Rectal smooth muscle tissue (tissue), 1 donor: ENCODE data around the gene PTPN14.
"Not testable (repeated sequence)": the region's sequence is repeated elsewhere in the genome, so short reads cannot be mapped to it uniquely, and the experiment has no call there.

Experiments
- H3K27ac ChIP-seq: one replicate; pipeline ENCODE4 v1.7.0; 2013; ENCODE audit warnings: low read depth, low read length, inconsistent platforms
- H3K27me3 ChIP-seq: one replicate; pipeline ENCODE4 v1.7.0; 2013; ENCODE audit warnings: low read length; ENCODE audit not compliant: control insufficient read depth, insufficient read depth
- H3K36me3 ChIP-seq: one replicate; pipeline ENCODE4 v1.7.0; 2013; ENCODE audit warnings: low read length; ENCODE audit not compliant: control insufficient read depth, insufficient read depth
- H3K4me1 ChIP-seq: one replicate; pipeline ENCODE4 v1.7.0; 2013; ENCODE audit warnings: low read length; ENCODE audit not compliant: control insufficient read depth, insufficient read depth
- H3K4me3 ChIP-seq: one replicate; pipeline ENCODE4 v1.7.0; 2013; ENCODE audit warnings: low read length
- H3K9ac ChIP-seq: one replicate; pipeline ENCODE4 v1.7.0; 2013; ENCODE audit warnings: low read length

Gene PTPN14

DNA sequence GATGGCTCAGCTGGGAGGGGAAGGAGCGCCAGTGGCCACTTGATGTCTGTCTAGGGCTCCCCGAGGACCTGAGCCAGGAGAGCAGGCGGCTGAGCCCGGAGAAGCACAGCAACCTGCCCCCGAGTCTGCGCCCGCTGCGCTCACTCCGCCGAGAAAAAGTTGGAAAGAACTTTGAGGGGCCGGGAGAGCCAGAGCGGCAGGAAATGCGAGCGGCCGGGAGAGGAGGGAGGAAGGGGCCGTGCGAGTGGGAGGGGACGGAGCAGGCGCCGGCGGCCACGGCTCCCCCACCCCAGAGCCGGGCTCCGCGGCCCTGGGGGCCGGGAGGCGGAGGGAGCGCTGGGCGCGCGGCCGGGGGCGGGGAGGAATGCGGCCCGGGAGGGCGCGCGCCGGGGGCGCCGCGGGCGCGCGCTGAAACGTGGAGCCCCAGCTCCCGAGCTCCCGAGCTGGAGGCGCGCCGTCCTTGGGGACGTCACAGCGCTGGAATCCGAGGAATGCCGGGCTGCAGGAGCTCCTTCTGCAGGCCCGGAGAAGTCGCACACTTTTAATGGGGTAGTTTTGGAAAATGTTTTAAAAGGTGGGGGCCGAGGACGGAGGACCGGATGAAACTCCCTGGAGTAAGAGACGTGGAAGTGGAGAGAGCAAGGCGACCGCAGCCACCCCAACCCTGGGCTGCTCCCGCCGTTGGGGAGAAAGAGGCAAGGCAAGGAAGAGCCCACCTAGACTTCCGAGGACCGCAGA is at the start of gene PTPN14:
PTPN14 (minus strand) TSS at position 167 of the 738 bp plus-strand sequence. CDS start 86,799 bp downstream, outside the sequence.
- peaks cover 22% of the 10 kb centered on the region for H3K4me1 ChIP-seq
- H3K36me3 ChIP-seq, result no peaks in the 10 kb centered on the region
- peak within 1 kb of the TSS; percentile 94 for H3K9ac ChIP-seq
- peak within 1 kb of the TSS; percentile 93 for H3K27ac ChIP-seq
- H3K27me3 ChIP-seq, result no peaks in the 10 kb centered on the region
- peak within 1 kb of the TSS; percentile 75 for H3K4me3 ChIP-seq

DNA sequence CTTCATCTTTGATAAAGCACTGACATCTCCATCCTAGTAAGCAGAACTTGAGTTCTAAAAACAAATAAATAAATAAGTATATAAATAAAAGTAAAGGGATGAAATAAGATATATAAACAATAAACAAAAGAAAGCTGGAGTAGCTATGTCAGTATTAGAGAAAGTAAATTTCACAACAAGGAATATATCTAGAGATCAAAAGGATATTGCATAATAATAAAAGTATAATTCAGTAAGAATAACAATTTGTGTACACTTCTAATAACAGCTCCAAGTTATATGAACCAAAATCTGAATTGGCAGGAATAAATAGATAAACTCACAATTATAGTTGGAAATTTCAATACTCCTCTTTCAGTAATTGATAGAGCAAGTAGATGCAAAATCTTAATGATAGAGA is 41.8 kb upstream of the PTPN14 start:
- Histone ChIP-seq H3K27me3 (no peaks in the 10 kb centered on the region), H3K9ac (no peak overlapping the region)

DNA sequence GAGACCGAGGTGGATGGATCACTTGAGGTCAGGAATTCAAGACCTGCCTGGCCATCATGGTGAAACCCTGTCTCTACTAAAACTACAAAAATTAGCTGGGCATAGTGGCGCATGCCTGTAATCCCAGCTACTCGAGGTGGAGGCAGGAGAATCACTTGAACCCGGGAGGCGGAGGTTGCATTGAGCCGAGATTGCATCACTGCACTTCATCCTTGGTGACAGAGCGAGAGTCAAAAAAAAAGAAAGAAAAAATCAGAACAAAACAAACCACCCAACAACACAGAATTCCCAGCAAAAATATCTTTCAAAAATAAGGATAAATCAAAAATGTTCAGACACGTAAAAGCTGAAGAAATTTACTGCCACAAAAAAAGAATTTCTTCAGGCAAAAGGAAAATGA is 40.5 kb upstream of the PTPN14 start:
- not testable (repeated sequence) for H3K27me3 ChIP-seq, H3K4me1 ChIP-seq, H3K36me3 ChIP-seq, H3K4me3 ChIP-seq, H3K27ac ChIP-seq, H3K9ac ChIP-seq

More for the DNA sequence above, 41.8 kb upstream of the PTPN14 start:
- H3K27ac ChIP-seq, result no peak overlapping the region
- no peaks in the 10 kb centered on the region for H3K36me3 ChIP-seq
- no peak overlapping the region for H3K4me3 ChIP-seq
- no peaks in the 10 kb centered on the region for H3K4me1 ChIP-seq

DNA sequence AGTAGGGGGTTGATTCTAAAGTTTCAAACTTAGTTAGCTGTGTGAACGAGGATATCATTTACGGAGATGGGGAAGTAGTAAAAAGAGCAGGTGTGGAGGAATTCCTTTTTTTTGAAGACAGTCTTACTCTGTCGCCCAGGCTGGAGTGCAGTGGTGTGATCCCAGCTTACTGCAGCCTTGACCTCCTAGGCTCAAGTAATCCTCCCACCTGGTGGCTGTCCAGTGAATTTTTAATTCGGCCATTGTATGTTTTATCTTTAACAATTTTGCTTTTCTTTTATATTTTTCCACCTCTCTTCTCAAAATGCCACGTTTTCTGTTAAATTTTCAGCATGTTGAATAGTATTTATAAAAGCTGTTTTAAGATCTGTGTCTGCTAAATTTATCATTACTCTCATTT is 39.3 kb upstream of the PTPN14 start:
- Histone ChIP-seq H3K36me3 (no peaks in the 10 kb centered on the region), H3K4me1 (no peaks in the 10 kb centered on the region)

DNA sequence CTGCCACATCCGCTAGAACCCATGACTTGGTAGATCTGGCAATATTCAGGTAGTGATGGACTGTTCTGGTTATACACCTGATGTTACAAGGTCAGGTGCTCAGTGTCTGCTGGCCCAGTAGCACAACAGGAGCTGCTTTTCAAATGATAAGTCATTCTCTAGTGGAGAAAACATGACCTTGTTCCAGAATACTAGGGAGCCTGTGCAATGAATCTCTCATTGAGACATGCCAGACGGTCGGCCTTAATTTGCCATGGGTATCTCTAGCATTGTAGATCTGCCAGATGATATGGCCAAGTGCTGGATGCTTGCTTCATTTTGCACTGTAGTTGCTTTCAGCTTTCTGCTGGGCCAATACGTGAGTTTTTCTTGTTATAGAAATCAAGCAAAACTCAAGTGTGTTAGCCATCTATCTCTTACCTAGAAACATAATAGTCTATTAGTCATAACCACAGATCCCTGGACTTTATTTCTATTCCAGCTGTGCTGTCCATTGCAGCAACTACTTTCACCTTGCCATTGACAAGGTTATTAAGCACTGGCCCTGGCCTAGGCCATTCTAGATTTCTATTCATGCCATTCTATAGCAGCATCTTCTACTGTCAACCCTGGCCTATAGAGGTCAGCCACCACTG is 37.7 kb upstream of the PTPN14 start:
- no peaks in the 10 kb centered on the region for H3K36me3 ChIP-seq
- no peak overlapping the region for H3K4me3 ChIP-seq
- H3K27me3 ChIP-seq, result no peaks in the 10 kb centered on the region
- no peak overlapping the region for H3K9ac ChIP-seq
- H3K27ac ChIP-seq, result no peak overlapping the region
- H3K4me1 ChIP-seq, result no peaks in the 10 kb centered on the region

More for the DNA sequence above, 39.3 kb upstream of the PTPN14 start:
- H3K27ac ChIP-seq, result no peak overlapping the region
- H3K9ac ChIP-seq, result no peak overlapping the region
- no peak overlapping the region for H3K4me3 ChIP-seq
- H3K27me3 ChIP-seq, result no peaks in the 10 kb centered on the region

DNA sequence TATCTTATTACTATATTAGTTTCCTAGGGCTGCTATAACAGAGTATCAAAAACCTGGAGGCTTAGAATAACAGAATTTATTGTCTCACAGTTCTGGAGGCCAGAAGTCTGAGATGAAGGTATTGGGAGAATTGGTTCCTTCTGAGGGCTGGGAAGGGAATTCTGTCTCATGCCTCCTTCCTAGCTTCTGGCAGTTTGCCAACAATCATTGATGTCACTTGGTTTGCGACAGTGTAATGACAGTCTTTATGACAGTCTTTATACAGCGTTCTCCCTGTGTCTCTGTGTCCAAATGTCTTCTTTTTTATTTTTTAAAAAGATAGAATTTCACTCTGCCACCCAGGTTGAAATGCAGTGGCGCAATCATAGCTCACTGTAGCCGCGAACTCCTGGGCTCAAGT is 35.8 kb upstream of the PTPN14 start:
- Histone ChIP-seq H3K9ac (no peak overlapping the region), H3K27me3 (no peaks in the 10 kb centered on the region), H3K36me3 (no peaks in the 10 kb centered on the region), H3K27ac (no peak overlapping the region), H3K4me3 (no peak overlapping the region), H3K4me1 (no peaks in the 10 kb centered on the region)

DNA sequence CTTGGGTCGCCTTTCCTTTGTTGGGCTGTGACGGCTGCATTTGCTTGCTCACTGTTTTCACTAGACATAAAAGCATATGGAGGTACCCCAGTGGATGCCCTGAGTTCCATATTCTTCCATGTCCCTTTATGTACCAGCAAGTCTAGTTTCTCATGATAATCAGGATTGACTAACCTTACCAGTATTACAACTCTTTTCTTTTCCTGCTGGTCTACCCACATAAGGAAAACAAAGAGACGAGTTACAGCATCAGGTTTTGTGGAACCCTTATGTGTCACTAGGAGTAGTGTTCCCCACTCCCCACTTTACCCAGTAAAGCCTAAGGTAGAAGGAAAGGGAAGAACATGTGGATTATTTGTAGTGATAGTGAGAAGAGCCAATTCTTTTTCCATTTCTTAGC is 35.2 kb upstream of the PTPN14 start:
- H3K36me3 ChIP-seq, result no peaks in the 10 kb centered on the region
- H3K4me3 ChIP-seq, result no peak overlapping the region
- H3K9ac ChIP-seq, result no peak overlapping the region
- no peaks in the 10 kb centered on the region for H3K4me1 ChIP-seq
- no peaks in the 10 kb centered on the region for H3K27me3 ChIP-seq
- H3K27ac ChIP-seq, result no peak overlapping the region

DNA sequence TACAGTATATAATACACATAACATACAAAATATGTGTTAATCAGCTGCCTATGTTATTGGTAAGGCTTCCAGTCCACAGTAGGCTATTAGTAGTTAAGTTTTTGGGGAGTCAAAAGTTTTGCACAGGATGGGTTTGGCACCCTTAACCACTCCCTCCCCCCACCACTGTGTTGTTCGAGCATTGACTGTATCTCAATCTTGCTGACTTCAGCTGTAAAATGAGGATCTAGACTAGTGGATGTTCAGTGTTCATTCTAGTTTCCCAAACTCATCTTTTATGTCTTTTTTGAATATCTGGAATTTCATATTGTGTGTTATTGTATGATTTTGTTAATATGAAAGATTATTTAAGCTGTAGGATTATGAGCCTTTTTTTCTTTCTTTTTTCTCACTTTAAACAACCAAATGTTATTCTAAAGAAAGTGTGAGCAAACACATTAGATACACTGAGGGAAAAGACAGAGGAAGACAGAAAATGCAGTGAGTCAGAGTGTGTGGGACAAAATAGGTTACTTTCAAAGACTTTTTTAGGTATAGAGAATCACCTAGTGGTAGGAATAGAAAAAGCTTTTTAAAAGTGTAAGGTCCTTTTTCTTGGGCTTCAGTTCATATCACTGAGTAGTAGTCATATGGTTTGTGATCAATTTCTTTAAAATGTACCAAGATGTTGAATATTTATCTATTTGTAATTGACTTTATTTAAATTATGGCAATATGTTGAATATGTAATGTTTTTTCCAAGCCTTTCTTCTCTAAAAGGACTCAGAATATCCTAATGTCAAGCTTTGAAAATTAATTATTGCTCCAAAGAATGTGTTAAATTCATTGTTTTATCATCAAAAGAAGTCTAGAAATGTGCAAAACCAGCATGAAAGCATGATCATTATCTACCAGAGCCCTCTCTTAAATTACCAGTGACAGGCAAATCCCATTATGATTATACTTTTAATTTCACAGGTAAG is 33.7 kb upstream of the PTPN14 start:
- Histone ChIP-seq H3K36me3 (no peaks in the 10 kb centered on the region), H3K27me3 (no peaks in the 10 kb centered on the region), H3K9ac (no peak overlapping the region), H3K4me1 (no peaks in the 10 kb centered on the region), H3K27ac (no peak overlapping the region), H3K4me3 (no peak overlapping the region)

DNA sequence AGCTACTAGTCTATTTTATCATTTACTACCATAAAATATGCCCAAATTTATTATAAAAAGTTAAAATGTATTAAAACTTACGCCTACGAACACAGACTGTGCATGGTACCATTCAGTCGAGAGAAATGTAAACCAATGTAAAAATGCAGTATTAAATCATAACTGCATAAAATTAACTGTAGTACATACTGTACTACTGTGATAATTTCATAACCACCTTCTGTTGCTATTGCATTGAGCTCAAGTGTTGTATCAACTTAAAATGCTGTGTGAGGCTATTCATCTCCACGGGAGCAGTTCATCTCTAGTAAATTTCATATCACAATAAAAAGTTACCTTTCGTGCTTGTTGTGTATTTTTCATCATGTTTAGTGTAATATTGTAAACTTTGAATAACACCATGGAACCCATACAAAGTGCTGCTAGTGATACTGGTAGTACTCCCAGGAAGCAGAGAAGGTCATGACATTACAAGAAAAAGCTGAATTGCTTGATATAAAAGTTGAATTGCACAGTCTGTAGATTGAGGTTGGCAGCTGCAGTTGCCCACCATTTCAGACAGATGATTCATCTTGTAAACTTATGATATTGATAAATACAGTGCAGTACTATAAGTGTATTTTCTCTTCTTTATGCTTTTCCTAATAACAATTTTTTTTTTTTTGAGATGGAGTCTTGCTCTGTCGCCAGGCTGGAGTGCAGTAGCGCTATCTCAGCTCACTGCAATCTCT is 32.6 kb upstream of the PTPN14 start:
- no peaks in the 10 kb centered on the region for H3K4me1 ChIP-seq
- no peak overlapping the region for H3K27ac ChIP-seq
- no peaks in the 10 kb centered on the region for H3K27me3 ChIP-seq
- H3K4me3 ChIP-seq, result no peak overlapping the region
- no peak overlapping the region for H3K9ac ChIP-seq
- no peaks in the 10 kb centered on the region for H3K36me3 ChIP-seq

DNA sequence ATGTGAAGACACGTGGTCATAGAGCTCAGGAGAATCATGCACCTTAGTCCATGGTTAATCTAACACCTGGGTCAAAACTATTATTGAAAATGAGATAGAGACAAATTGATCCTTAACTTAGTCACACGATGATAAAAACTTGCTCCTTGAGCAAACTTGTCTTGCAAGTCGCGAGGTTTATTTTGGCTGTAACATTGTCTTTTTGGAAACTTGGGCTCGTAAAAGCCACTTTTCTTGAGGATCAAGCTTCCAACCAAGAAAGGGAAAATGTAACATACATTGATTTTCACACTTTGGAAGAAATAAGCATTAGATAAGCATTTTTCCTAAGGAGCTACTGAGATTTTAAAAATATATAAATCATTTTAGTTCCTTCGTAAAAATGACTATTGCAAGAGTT is 31.7 kb upstream of the PTPN14 start:
- Histone ChIP-seq H3K4me1 (no peaks in the 10 kb centered on the region), H3K27me3 (no peaks in the 10 kb centered on the region), H3K9ac (no peak overlapping the region), H3K27ac (no peak overlapping the region), H3K36me3 (no peaks in the 10 kb centered on the region), H3K4me3 (no peak overlapping the region)

DNA sequence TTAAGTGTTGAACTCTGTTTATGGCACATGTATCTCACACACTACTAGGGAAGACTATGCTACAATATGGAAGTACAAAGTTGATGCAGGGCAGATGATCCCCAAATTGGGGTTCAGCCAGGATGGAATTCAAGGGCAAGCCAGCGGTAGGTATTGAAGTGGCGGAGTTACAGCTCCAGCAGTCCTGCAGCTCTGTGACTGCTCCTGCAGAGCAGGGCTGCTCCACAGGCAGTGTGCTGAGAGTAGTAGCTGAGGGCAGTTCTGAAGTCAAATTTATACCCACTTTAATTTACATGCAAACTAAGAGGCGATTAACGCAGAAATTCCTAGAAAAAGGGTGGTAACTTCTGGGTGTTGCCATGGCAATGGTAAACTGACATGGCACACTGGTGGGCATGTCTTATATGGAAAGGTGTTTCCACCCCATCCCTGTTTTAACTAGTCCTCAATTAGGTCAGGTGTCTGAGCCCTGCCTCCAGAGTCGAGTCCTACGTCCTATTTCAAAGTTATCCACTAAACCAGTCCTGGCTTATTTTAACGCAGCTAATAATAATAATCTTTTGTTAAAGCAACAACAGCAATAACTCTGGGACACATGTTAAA is 31.0 kb upstream of the PTPN14 start:
- no peaks in the 10 kb centered on the region for H3K36me3 ChIP-seq
- no peak overlapping the region for H3K27ac ChIP-seq
- H3K4me3 ChIP-seq, result no peak overlapping the region
- H3K9ac ChIP-seq, result no peak overlapping the region
- no peaks in the 10 kb centered on the region for H3K27me3 ChIP-seq
- H3K4me1 ChIP-seq, result no peaks in the 10 kb centered on the region
